ENCODE results near the gene PPHLN1.

Gene PPHLN1

GRCh38 chr12:42315108-42315507 lies 10.9 kb upstream of the PPHLN1 start:
- Histone ChIP-seq H3K27me3 (ENCODE audit: control insufficient read depth, insufficient read depth, low read length) (no peaks in the 10 kb centered on the region), H3K79me2 (no peaks in the 10 kb centered on the region), H3K9me3 (ENCODE audit: control insufficient read depth, low read length) (no peaks in the 10 kb centered on the region), H3K4me2 (ENCODE audit: low read length) (no peak overlapping the region), H3K4me1 (no peaks in the 10 kb centered on the region), H3K4me3 (ENCODE audit: low read depth, low read length) (no peak overlapping the region), H3K9ac (no peak overlapping the region), H3K36me3 (ENCODE audit: control insufficient read depth, insufficient read depth, low read length) (no peaks in the 10 kb centered on the region), H3K27ac (no peak overlapping the region), H2AFZ (no peak overlapping the region)
- TF ChIP-seq CTCF (IDR thresholded peaks at IDR 0.05): no peak

- no peak overlapping the region for H3K9ac ChIP-seq
- no peak overlapping the region for H3K27ac ChIP-seq
- H3K4me1 ChIP-seq: peaks cover 6% of the 10 kb centered on the region
- H3K27me3 ChIP-seq (ENCODE audit: control insufficient read depth, insufficient read depth, low read length): no peaks in the 10 kb centered on the region
- no peaks in the 10 kb centered on the region for H3K79me2 ChIP-seq
- no peak overlapping the region for H2AFZ ChIP-seq
- H3K4me3 ChIP-seq (ENCODE audit: low read depth, low read length): no peak overlapping the region
- H3K9me3 ChIP-seq (ENCODE audit: control insufficient read depth, low read length): no peaks in the 10 kb centered on the region
- H3K4me2 ChIP-seq (ENCODE audit: low read length): no peak overlapping the region
- H3K36me3 ChIP-seq (ENCODE audit: control insufficient read depth, insufficient read depth, low read length): no peaks in the 10 kb centered on the region
- no peak for TF ChIP-seq CTCF (IDR thresholded peaks at IDR 0.05)
Measured at GRCh38 chr12:42320796-42321195, 5.2 kb upstream of the PPHLN1 start.

- H3K36me3 ChIP-seq (ENCODE audit: control insufficient read depth, insufficient read depth, low read length): no peaks in the 10 kb centered on the region
- H3K4me2 ChIP-seq (ENCODE audit: low read length): no peak overlapping the region
- no peaks in the 10 kb centered on the region for H3K9me3 ChIP-seq (ENCODE audit: control insufficient read depth, low read length)
- no peak overlapping the region for H2AFZ ChIP-seq
- H3K4me3 ChIP-seq (ENCODE audit: low read depth, low read length): no peak overlapping the region
- no peak for TF ChIP-seq CTCF (IDR thresholded peaks at IDR 0.05)
- H3K79me2 ChIP-seq: peaks cover 10% of the 10 kb centered on the region
- H3K9ac ChIP-seq: no peak overlapping the region
- H3K27me3 ChIP-seq (ENCODE audit: control insufficient read depth, insufficient read depth, low read length): no peaks in the 10 kb centered on the region
- H3K4me1 ChIP-seq: peaks cover 13% of the 10 kb centered on the region
- no peak overlapping the region for H3K27ac ChIP-seq
Measured at GRCh38 chr12:42322567-42322966, 3.4 kb upstream of the PPHLN1 start.

- Histone ChIP-seq H3K4me2 (ENCODE audit: low read length) (no peak overlapping the region), H3K4me1 (peaks cover 13% of the 10 kb centered on the region), H3K9me3 (ENCODE audit: control insufficient read depth, low read length) (no peaks in the 10 kb centered on the region), H3K79me2 (peaks cover 17% of the 10 kb centered on the region), H2AFZ (no peak overlapping the region), H3K27me3 (ENCODE audit: control insufficient read depth, insufficient read depth, low read length) (no peaks in the 10 kb centered on the region), H3K9ac (no peak overlapping the region), H3K27ac (no peak overlapping the region), H3K4me3 (ENCODE audit: low read depth, low read length) (no peak overlapping the region), H3K36me3 (ENCODE audit: control insufficient read depth, insufficient read depth, low read length) (no peaks in the 10 kb centered on the region)
- TF ChIP-seq CTCF (IDR thresholded peaks at IDR 0.05): no peak
Measured at GRCh38 chr12:42323856-42324255, 2.1 kb upstream of the PPHLN1 start.

- peak overlapping the region; percentile 92 for H3K4me2 ChIP-seq (ENCODE audit: low read length)
Measured at GRCh38 chr12:42325326-42325652, 678 bp upstream of the PPHLN1 start.

More at GRCh38 chr12:42325326-42325652, 678 bp upstream of the PPHLN1 start:
- H3K4me3 ChIP-seq (ENCODE audit: low read depth, low read length): peak overlapping the region; percentile 91
- H3K27me3 ChIP-seq (ENCODE audit: control insufficient read depth, insufficient read depth, low read length): no peaks in the 10 kb centered on the region
- peaks cover 13% of the 10 kb centered on the region for H3K4me1 ChIP-seq
- H3K36me3 ChIP-seq (ENCODE audit: control insufficient read depth, insufficient read depth, low read length): no peaks in the 10 kb centered on the region
- H2AFZ ChIP-seq: peak overlapping the region; percentile 91
- no peak overlapping the region for H3K9ac ChIP-seq
- H3K79me2 ChIP-seq: peaks cover 24% of the 10 kb centered on the region
- peak overlapping the region; percentile 77 for H3K27ac ChIP-seq
- no peak for TF ChIP-seq CTCF (IDR thresholded peaks at IDR 0.05)
- no peaks in the 10 kb centered on the region for H3K9me3 ChIP-seq (ENCODE audit: control insufficient read depth, low read length)

Measured in parathyroid adenoma (tissue), 2 donors.